PFSK-1 (cell line): ENCODE measurements around the gene SPIRE2.

Source experiments
- FOXP2 ChIP-seq: optimal IDR thresholded peaks from 2 replicates; pipeline ENCODE3; 2011; ENCODE audit warnings: borderline replicate concordance, control low read depth, inconsistent platforms; ENCODE audit not compliant: insufficient read depth; ENCODE audit errors: extremely low read length, extremely low read depth
- POLR2AphosphoS5 ChIP-seq: IDR thresholded peaks from 2 replicates; pipeline ENCODE4 v1.6.1; 2012; ENCODE audit warnings: low read depth, mild to moderate bottlenecking, control low read depth, low read length, moderate library complexity
- REST ChIP-seq, 2 experiments: IDR thresholded peaks; 2 replicates each; pipeline versions ENCODE4 v1.6.1 to v1.8.0; 2011 to 2012; ENCODE audit warnings: low read depth in 2 of 2, low read length in 2 of 2, control low read depth in 1 of 2, inconsistent platforms in 1 of 2, mild to moderate bottlenecking in 1 of 2, moderate library complexity in 1 of 2; ENCODE audit not compliant: insufficient read depth in 1 of 2
- SIN3A ChIP-seq: IDR thresholded peaks from 2 replicates; pipeline ENCODE4 v1.6.1; 2012; ENCODE audit warnings: mild to moderate bottlenecking, low read length, moderate library complexity, borderline replicate concordance; ENCODE audit not compliant: insufficient read depth
- TAF1 ChIP-seq: IDR thresholded peaks from 2 replicates; pipeline ENCODE4 v1.6.1; 2012; ENCODE audit warnings: low read length, control low read depth, borderline replicate concordance; ENCODE audit not compliant: insufficient read depth

- TF ChIP-seq POLR2AphosphoS5 (no peak), REST (IDR thresholded peaks at IDR 0.05; ENCODE audit: insufficient read depth in 1 of 2, low read depth in 2 of 2, low read length in 2 of 2) (no peak), TAF1 (no peak), SIN3A (no peak), FOXP2 (no peak)
These were observed 52.4 kb downstream of the SPIRE2 start for GRCh38 chr16:89880477-89881367.
